NCI-H524 (cell line): ENCODE measurements around the gene BTBD19.
"Not testable (repeated sequence)": the region's sequence is repeated elsewhere in the genome, so short reads cannot be mapped to it uniquely, and the experiment has no call there.

ENCODE experiments used
- DNase-seq, 2 experiments: peaks; one replicate each; lab custom pipeline; 2025; lab: John Stamatoyannopoulos, UW

The BTBD19 gene

DNA sequence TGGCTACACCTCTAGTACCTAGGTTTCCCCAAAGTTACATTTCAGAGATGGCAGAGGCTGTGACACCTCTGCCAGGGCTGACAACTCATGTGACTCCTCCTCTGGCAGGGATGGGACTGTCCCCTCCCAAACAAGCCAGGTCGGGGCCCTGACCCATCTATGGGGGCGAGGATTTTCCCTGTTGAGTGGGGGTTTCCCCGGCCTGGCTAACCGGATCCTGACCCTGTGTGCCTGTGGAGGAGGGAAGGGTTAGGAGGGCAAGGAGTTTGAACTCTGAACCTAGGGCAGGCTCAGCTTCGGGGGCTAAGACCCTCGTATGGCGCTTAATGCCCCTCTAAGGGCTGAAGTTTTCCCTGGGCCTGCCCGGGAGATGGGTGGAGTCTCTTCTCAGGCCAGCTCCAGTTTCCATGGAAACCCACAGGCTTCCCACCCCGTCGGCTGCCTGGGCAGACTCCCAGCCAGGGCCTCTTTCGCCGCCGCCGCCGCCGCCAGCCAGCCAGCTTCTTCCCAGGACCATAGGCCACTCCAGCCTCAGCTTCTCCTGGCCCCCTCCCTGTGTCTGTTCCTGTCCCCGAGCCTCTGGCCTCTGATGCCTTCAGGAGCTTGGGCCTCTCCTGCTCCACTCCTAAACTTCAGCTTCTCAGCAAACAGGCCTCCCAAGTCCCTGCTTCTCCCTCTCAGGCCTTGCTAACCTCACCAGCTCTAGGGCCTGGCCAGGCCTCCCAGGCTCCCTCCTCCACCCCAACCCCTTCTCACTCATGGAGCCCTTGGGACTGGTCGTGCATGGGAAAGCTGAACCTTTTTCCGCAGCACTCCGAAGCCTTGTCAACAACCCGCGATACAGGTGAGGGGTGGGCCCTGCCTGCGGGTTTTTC, at the start of gene BTBD19:
Gene BTBD19 (plus strand): TSS at position 461 of the 875 bp plus-strand sequence. CDS start 298 bp downstream, at position 759.
- no peak for DNase-seq

DNA sequence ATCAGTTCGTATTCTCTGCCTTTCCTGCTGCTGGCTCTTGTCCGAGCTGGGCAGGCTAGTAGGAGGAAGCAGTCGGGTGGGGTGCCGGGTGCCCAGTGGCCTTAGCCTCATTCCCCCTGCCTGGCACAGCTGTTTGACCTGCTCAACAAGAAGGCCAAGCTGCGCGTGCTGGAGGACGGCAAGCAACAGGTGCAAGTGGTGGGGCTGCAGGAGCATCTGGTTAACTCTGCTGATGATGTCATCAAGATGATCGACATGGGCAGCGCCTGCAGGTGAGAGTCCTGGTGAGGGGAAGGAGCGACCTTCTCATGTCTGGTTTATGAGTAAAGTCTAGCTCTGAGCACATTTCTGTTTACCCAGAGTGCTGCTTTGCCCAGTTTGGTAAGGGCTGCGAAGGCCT, 49.2 kb upstream of the BTBD19 start:
- no peak for DNase-seq

DNA sequence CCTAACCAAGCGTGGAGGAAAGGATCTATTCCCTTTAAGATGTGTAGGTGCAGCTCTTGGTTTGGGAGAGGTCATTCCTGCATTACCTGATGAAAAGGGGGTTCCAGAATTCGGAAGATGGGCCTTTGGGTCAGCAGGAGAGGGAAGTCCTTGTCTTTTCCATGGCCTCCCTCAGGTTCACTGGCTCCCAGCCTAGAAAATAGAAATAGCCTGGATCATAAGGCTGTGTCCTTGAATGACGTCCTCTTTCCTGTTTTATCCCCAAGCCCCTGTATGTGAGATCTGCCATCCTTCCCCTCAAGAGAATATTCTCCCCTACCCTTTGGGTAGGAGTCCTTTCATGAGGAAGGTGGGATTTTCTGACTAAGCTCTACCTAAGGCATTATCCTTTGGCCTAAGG, 47.4 kb upstream of the BTBD19 start:
- DNase-seq = no peak

DNA sequence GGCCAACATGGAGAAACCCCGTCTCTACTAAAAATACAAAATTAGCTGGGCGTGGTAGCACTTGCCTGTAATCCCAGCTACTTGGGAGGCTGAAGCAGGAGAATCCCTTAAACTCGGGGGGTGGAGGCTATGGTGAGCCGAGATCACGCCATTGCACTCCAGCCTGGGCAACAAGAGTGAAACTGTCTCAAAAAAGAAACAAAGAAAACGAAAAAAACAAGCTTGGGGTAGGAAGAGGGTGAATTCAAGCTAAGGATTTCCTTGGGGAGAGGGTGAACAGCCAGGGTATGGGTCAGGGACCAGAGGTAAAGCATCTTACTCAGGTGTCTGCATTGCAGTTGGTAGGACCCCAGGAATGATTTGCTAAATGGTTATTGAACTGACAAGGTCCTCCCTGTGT, 41.9 kb upstream of the BTBD19 start:
- not testable (repeated sequence) for DNase-seq

GRCh38 chr1:44775078-44775929, 33.0 kb upstream of the BTBD19 start, which contains the start of gene RPS8:
Gene RPS8 (plus strand): TSS chr1:44775540. CDS start chr1:44775597, 57 bp downstream.
- DNase-seq = peak; percentile 90

DNA sequence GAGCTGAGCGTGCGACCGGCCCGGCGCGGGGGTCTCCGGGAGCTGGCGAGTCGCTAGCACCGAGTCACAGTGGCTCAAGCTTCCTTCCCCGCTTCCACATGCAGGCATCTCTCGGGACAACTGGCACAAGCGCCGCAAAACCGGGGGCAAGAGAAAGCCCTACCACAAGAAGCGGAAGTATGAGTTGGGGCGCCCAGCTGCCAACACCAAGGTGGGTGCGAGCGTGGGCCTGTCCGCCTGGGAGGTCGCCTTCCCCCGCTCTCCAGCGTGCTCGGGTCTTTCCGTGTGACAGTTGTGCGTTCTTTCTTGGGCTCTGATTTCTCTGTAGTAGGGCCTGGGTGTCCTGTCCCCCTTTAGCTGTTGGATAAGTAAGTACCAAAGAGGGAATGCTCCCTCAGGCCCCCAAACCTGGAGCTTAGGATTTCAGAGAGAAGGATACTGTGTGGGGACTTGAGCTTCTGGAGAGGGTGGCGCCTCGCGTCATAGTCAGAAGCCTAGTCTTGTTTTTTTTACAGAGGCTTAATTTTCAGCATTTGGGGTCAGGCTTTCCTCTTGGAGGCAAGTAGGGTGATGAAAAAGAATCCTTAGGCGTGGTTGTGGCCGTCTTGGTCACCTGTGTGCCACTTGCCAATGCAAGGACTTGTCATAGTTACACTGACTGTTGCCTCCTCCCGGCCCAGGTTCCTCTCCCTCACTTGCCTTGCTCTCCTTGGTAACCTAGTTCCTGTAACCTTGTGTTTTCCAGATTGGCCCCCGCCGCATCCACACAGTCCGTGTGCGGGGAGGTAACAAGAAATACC, 32.2 kb upstream of the BTBD19 start:
- DNase-seq = no peak

DNA sequence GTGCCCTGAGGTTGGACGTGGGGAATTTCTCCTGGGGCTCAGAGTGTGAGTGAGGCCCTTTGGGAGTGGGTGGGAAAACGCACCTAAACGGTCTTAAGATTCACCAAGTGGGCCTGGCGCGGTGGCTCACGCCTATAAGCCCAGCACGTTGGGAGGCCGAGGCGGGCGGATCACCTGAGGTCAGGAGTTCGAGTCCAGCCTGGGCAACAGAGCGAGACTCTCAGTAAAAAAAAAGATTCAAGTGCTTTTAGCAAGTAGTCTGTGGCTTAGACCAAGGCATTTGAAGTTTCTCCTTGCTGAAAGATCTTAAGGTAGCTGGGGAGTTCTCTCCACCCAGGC, 31.6 kb upstream of the BTBD19 start:
- DNase-seq = no peak

GRCh38 chr1:44777547-44777946, 30.8 kb upstream of the BTBD19 start:
- no peak for DNase-seq

GRCh38 chr1:44777969-44778635, 30.2 kb upstream of the BTBD19 start:
- no peak for DNase-seq

- DNase-seq = no peak
These were observed 29.4 kb upstream of the BTBD19 start for GRCh38 chr1:44778705-44779576.

- no peak for DNase-seq
These were observed 27.7 kb upstream of the BTBD19 start for GRCh38 chr1:44780583-44781121.

- no peak for DNase-seq
These were observed 24.6 kb upstream of the BTBD19 start for GRCh38 chr1:44783697-44784093.

DNA sequence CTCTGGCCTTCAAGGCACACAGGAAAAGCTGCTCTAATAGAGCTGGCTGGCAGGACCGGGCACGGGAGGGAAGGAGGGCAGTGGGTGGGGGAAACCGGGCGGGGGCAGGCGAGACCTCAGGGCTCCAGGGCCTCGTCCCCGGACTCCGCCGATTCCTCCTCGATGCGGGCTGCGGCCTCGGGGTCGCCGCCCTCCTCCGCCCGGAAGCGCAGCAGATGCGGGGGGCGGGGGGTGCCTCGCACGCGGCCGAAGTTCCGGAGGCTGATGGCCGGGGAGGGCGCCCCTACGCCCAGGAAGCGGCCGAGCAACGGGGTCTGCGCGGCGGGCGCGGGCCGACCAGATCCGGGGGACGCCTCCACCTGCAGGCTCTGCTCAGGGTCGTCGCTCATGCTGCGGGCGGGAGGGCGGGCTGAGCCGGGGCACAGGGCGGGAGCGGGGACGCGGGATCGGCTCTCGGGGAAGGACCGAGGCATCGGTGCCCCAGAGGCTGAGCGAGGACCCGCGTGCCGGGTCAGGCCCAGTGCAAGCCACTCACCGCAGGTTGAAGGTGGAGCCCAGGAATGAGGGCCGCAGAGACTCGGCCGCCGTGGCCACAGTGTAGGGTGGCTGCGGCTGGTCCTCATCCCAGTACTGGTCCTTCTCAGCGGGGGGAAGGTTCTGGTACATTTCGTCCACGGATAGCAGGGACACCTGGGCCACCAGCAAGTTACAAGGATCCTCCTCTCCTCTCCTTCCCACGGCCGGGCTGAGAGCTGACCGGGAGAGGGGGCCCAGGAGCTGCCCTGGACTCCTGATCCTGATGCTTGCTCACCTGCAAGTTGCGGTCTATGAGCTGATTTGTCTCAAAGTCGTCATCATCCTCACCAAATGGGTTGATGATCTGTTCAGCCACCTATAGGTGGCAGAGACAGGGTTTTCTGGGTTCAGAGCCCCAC, 24.0 kb upstream of the BTBD19 start:
- peak in 1 of 2 experiments; percentile 28 for DNase-seq

DNA sequence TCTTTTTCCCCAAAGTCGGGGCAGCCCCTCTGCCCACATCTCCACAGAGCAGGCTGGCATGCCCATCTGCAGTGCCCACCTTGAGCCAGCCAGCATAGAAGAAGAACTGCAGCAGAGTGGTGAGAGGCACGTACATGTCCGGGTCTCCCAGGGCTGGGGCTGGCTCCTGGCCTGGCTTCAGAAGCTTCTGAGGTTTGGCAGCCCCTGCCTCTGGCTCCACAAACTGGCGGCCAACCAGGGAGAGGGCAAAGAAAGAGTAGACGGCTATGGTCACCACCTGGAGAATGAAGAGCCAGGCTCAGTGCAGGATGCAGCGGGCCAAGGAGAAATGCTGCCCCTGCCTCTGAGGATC, 23.3 kb upstream of the BTBD19 start:
- DNase-seq = no peak

DNA sequence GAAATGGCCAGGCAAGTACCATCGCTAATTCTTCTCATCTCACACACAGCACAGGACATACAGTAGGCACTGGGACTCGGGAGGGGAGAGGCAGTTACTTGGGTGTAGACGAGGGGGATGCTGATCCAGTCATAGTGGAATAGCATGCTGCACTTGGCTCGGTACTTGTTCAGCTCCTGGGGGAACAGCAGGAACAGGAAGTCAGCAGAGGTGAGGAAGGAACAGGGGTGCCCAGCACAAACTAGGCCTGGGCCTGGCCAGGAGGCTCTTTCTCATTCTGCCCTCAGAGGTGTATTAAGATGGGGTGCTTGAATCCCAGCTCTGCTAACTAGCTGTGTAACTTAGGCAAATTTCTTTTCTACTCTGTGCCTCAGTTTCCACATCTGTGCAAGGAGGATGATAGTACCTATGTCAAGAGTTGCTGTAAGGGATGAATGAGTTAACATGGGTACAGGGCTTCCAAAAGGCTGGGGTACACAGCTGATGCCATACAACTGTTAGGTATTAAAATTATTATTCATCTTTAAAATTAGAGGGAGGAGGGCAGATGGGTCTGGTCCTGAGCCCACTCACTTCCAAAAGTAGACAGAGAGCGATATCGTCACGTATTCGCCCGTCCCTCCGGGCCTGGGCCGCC, 22.7 kb upstream of the BTBD19 start:
- DNase-seq = no peak

- DNase-seq = peak; percentile 19 to 61
These were observed 22.0 kb upstream of the BTBD19 start for GRCh38 chr1:44786138-44786840.

- no peak for DNase-seq
These were observed 21.4 kb upstream of the BTBD19 start for GRCh38 chr1:44786841-44787426.

DNA sequence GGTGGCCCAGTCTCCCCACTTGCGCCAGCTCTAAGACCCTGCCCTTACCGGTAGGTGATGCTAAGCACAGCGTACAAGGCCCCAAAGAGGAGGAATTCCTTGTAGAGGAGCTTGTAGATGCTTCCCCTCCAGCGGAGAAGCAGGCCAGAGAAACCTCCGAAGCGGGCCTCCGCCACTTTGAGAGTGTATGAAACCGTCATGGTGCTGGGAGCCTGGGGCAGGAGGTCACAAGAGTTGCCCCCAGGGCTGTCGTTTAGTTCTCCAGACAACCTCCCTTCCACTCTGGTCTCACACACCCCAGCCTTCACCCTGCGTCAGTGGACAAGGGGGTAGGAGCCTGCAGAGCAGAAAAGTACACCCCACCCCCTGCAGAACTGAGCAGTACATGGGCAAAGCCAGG, 20.8 kb upstream of the BTBD19 start:
- DNase-seq = no peak
